Right ventricle myocardium inferior (tissue), 1 donor: ENCODE results near the gene CNOT2. TPM values are rescaled to one million over a fixed set of nuclear protein-coding genes. Genes with fewer than 3 reads are reported as not detected.

Experiments
- ATAC-seq: fragments of 200-7000 bp; cut with Tn5 transposase; one replicate; pipeline ENCODE4 v1.9.1; 2020; ENCODE audit warnings: mild to moderate bottlenecking, moderate library complexity
- DNase-seq: peaks from one replicate; pipeline ENCODE4 v3.0.0; 2021; ENCODE audit errors: missing footprints
- intact Hi-C: fragments of 100-400 bp; cut with DNase I; formaldehyde crosslinking; loops from one replicate; pipeline ENCODE4 v1.11.0; 2022
- total RNA-seq: library from RNA; stranded (reverse); fragmentation: NEBNext Ultra II Directional; extraction: Animal tissue kit (Norgen Biotek cat#: 25700); gene quantifications from one replicate; pipeline ENCODE4 v1.2.1, GENCODE V29; 2021
- donor health status: DM: no; HTN: yes; CAD: no; lungs with severe emphysema.

The CNOT2 gene
- total RNA-seq, 1 donor from 2014 or later = 36.5 TPM

GRCh38 chr12:70351076-70351475 lies 107.8 kb downstream of the CNOT2 start:
- intact Hi-C loops = no loop called here
- no peak for ATAC-seq
- no peak for DNase-seq

- no peak for DNase-seq
- no peak for ATAC-seq
- intact Hi-C loops = no loop called here
Observed at GRCh38 chr12:70353780-70354660, 110.8 kb downstream of the CNOT2 start.

- intact Hi-C loops = no loop called here
- ATAC-seq (no peak), DNase-seq (no peak)
Observed at GRCh38 chr12:70354787-70355186, 111.6 kb downstream of the CNOT2 start.

GRCh38 chr12:70355972-70356371 lies 112.7 kb downstream of the CNOT2 start:
- ATAC-seq (no peak), DNase-seq (no peak)
- intact Hi-C loops = no loop called here

- no peak for ATAC-seq
- intact Hi-C loops = loop anchor here (10.0 kb wide), 2 partner anchors 115 to 215 kb away; partner anchors contain the start of gene CNOT2
Observed at GRCh38 chr12:70359458-70360197, 116.4 kb downstream of the CNOT2 start.

GRCh38 chr12:70360218-70360617 lies 117.0 kb downstream of the CNOT2 start:
- DNase-seq (no peak), ATAC-seq (no peak)
- intact Hi-C loops = loop anchor here (10.0 kb wide), 2 partner anchors 115 to 215 kb away; partner anchors contain the start of gene CNOT2

More at GRCh38 chr12:70359458-70360197, 116.4 kb downstream of the CNOT2 start:
- DNase-seq = no peak

GRCh38 chr12:70364695-70365397 lies 121.6 kb downstream of the CNOT2 start:
- intact Hi-C loops = loop anchor here (10.0 kb wide), 2 partner anchors 120 to 210 kb away; partner anchors contain the start of gene CNOT2
- ATAC-seq = no peak
- DNase-seq = peak; percentile 61

GRCh38 chr12:70365398-70365647 lies 122.1 kb downstream of the CNOT2 start:
- DNase-seq (no peak), ATAC-seq (no peak)
- intact Hi-C loops = loop anchor here (10.0 kb wide), 2 partner anchors 121 to 209 kb away; partner anchors contain the start of gene CNOT2

GRCh38 chr12:70365648-70366518 lies 122.7 kb downstream of the CNOT2 start, which contains the start of gene KCNMB4:
Gene KCNMB4, plus strand, starts transcription at chr12:70366290. Its CDS starts 445 bp downstream, at chr12:70366735.
- ATAC-seq (peak; percentile 88), DNase-seq (peak; percentile 86)
- intact Hi-C loops = loop anchor here (10.0 kb wide), 2 partner anchors 121 to 209 kb away; partner anchors contain the start of gene CNOT2

- intact Hi-C loops = loop anchor here (10.0 kb wide), 2 partner anchors 122 to 208 kb away; partner anchors contain the start of gene CNOT2
- ATAC-seq = peak; percentile 29
- peak; percentile 80 for DNase-seq
Observed at GRCh38 chr12:70366581-70367257, 123.5 kb downstream of the CNOT2 start.

- DNase-seq (no peak), ATAC-seq (peak; percentile 7)
- intact Hi-C loops = loop anchor here (10.0 kb wide), 2 partner anchors 123 to 207 kb away; partner anchors contain the start of gene CNOT2
Observed at GRCh38 chr12:70367258-70368141, 124.3 kb downstream of the CNOT2 start.

- intact Hi-C loops = no loop called here
- DNase-seq = no peak
- no peak for ATAC-seq
Observed at GRCh38 chr12:70372881-70373280, 129.6 kb downstream of the CNOT2 start.

GRCh38 chr12:70379846-70380245 lies 136.6 kb downstream of the CNOT2 start:
- ATAC-seq = no peak
- no peak for DNase-seq
- intact Hi-C loops = no loop called here

GRCh38 chr12:70383484-70383883 lies 140.3 kb downstream of the CNOT2 start:
- no peak for DNase-seq
- intact Hi-C loops = no loop called here
- ATAC-seq = no peak

GRCh38 chr12:70383886-70384285 lies 140.7 kb downstream of the CNOT2 start:
- intact Hi-C loops = no loop called here
- DNase-seq (no peak), ATAC-seq (no peak)

- DNase-seq = no peak
- intact Hi-C loops = no loop called here
- ATAC-seq = no peak
Observed at GRCh38 chr12:70386771-70387170, 143.5 kb downstream of the CNOT2 start.

GRCh38 chr12:70389678-70390077 lies 146.4 kb downstream of the CNOT2 start:
- DNase-seq (no peak), ATAC-seq (no peak)
- intact Hi-C loops = no loop called here
